Kidney glomerular epithelial cell (primary cell): ENCODE data around the gene PIP5K1B.

Experiments used
- DNase-seq: peaks from one replicate; lab custom pipeline; 2025; lab: John Stamatoyannopoulos, UW

The PIP5K1B gene

DNA sequence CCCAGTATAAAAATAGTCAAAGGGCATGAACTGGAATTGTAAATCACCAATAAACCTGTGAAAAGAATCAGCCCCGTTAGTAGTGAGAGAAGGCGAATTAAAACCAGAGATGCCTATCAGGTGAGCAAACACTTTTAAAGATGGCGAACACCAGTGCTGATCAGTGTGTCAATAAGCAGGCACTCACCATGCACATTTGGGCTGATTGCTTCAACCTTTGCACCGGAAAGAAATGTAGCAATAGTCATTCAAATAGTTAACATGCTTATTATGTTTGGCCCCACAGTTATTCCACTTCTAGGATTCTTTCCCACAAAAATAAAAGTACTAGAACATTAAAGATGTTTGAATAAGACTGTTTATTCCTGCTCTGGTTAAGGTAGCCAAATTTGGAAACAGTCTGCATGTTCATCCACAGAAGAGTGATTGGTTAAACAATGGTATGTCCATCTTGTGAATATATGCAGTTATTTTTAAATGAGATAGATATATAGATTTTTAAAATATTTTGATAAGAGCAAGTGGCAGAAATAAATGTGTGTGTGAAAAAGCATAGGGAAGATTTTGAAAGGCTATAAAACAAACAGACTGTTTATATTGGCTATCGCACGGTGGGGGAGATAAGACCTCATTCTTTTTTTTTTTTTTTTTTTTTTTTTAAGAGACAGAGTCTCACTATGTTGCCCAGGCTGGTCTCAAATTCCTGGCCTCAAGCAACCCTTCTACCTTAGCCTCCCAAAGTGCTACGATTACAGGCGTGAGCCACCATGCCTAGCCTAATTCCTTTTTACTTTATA lies 112.2 kb downstream of the PIP5K1B start:
- DNase-seq = no peak

DNA sequence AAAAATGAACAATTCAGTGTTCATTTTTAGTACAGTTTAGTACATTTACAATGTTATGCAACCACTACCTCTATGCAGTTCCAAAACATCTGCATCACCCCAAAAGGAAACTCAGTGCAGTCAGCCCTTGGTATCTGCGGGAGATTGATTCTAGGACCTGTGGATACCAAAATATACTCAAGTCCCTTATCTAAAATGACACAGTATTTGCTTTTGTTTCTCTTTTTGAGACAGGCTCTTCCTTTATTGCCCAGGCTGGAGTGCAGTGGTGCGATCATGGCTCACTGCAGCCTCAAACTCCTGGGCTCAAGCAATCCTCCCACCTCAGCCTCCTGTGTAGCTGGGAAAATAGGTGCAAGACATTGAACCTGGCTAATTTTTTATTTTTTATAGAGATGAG lies 114.0 kb downstream of the PIP5K1B start:
- DNase-seq = no peak

DNA sequence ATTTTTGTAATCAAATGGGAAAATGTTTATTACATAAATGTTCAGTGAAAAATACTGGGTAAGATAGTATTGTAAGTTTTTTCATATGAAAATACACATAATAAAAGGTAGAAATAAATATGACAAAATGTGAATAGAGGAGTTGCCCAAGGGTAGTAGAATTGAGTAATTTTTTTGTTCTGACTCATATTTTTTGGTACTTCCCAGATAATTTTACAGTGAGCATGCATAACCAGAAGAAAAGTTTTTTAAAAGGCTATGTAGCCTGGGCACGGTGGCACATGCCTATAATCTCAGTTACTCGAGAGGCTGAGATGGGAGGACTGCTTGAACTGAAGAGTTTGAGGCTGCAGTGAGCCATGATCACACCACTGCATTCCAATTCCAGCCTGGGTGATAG lies 116.9 kb downstream of the PIP5K1B start:
- DNase-seq = no peak

DNA sequence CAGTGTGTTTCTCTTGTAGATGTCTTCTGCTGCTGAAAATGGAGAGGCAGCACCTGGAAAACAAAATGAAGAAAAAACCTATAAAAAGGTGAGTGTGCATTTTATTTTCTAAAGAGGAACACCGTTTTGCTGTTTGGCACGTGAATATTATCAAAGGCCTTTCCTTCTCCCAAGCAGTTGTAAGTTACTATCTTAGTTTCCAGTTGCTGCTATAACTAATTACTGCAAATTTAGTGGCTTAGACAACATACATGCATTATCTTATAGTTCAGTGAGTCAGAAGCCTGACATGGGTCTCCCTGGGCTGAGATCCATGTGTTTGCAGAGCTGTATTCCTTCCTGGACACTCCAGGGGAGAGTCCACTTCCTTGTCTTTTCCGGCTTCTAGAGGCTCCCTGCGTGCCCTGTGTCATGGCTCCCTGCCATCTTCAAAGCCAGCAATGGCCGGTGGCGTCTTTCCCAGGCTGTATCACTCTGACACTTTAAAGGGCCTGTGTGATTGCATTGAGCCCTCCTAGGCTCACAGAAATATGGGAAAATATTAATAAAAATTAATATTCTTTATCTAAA lies 117.6 kb downstream of the PIP5K1B start:
- no peak for DNase-seq

DNA sequence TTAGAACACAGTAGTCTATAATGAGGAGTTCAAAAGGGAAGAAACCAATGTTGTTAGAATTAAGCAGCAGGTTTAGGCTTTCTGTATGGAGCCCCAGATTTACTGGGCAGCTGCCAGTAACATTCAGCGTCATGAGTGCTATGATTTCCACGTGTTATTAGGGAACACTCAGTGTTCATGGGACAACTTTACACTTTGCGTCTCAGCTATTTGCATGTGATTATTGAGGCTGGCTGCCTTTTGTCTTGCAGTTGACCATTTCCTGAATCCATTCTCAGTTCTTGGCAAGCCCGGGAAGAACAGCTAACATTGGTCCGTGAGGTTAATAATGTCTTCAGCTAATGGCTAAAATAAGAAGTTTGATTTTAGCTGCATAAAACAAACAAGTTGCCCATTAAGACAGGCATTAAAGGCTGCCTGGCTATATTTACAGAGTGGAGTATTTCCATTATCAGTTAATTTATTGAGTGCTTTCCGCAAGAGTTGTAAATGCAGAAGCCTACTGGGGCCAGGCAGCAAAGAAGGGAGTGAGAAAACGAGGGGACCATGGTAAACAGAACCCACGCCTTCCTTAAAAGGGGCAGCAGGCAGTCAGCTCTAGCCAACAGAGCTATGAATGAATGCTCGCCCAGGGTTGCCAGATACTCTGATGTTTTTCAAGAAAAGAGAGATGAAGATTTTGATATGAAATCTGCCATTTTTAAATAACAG lies 120.9 kb downstream of the PIP5K1B start:
- no peak for DNase-seq

DNA sequence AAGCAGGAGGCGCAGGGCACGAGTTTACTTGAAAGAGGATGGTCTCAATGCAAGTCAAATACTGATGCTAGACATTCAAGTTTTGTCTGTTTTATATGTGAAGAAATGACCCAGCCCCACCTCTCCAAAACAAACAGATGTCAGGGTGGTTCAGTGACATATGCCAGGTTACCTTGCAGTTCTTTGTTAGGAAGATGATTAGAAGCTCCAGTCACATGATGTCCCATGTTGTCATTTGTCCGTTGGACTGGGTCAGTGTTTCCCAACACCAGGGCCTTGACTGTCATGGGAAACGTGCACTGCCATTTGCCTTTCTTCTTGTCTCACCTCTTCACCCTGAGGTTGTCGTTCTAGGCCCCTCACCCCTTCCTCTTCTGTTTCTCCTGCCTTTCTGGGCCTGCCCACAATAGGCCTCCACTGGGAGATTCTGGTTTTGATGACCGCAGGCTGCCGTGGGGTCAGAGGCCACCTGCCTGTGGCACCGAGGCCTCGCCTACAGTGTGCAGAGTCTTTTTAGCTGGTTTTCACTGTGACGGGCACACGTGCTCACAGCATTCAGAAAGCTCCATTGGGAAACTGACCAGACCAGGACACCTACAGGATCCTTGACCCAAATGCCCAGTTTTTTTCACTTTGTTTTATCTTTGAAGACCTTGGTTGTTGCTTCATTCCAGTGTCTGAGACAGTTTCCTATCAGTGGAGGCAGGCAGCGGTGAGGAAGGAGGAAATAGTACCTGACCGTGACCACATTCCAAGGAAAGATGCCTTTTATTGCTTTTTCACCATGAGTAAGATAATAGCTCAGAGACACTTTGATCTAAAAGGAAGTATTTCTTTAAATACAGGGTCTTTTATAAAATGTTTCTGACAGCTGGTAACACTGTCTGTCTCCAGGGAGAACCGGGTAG lies 123.1 kb downstream of the PIP5K1B start:
- DNase-seq = no peak

DNA sequence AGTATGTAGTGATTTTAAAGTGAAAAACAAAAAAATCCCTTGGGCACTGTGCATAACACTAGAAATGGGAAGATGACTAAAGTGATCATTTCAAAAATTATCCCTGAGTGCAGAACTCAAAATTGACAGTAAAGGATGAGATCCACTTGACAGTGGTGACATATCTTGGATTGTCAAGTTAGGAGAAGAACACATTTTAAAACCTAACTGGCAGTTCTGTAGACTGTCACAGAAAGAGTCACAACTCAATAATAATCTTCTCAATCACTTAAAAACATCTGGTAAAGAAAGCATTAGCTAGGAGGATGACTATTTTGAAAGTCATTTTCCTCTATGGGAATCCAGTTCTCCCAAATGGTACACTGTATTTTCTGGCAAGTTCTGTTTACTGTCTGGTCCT lies 127.1 kb downstream of the PIP5K1B start:
- no peak for DNase-seq

DNA sequence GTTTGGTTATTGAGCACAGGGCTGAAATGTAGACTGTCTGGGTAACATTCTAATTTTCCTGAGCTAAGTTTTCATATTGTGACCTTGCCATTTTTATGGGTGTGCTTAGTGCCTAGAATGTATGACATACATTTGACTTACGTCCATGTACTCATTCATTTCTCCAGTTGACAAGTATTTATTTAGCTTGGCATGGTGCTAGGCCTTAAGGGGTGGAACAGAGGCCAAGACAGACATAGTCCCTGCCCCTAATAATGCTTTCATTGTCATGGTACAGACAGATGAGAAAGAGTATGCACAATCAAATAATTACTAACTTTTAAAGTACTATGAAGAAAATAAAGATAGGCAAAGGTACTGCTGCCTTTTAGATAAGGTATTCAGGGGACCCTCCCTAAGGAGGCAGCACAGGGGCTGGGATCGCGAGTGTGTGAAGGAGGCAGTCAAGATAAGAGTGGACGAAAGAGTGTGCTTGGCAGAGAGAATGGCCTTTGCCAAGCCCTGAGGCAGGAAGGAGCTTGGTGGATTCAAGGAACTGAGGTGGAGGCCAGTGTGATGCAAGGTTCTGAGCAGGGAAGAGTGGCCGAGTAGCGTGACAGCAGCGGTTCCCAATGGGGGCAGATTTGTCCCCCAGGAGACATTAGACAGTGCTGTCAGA lies 128.0 kb downstream of the PIP5K1B start:
- no peak for DNase-seq

DNA sequence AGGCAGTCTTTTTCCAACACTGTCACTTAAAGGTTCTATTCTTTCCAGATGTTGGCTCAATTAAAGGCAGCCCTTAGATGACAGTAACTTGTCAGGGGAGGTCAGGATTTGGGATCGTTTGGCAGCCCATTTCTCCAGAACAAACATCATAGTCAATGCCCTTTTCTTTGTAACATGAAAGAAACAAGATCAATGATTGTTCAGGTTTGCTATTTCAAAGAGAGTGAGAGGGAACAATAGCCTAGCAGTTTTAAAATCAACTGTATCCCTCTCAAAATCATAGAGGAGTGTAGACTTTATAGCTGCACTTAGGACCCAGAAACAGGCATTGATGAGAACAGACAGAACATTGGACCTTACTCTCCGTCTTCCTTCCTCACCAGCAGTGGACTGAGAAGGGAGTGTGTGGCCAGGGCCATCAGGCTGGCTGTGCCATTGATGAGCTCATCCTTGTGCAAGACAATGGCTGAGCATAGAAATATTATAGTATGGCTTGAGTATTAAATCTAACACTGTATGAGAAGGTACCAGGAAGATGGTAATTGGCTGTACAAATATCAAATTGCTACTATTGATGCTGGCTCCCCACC lies 130.0 kb downstream of the PIP5K1B start:
- DNase-seq = no peak

DNA sequence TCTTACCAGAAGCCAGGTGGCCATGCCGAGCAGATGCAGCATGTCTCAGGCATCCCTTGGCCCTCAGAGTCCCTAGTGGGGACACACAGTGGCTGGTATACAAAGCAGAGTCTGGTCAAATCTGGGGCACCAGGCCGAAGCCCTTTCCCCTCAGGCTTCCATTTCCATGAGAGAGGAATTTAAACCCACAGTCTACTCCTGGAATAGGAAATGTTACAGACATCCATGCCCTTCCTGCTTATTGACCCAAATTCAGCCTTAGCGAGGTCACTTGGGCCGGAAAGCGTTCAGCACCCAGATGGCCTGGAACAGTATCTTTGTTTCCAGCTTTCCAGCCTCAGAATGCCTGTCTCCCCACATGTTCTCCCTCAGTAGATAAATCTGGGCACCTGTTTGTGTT lies 131.7 kb downstream of the PIP5K1B start:
- DNase-seq = no peak

DNA sequence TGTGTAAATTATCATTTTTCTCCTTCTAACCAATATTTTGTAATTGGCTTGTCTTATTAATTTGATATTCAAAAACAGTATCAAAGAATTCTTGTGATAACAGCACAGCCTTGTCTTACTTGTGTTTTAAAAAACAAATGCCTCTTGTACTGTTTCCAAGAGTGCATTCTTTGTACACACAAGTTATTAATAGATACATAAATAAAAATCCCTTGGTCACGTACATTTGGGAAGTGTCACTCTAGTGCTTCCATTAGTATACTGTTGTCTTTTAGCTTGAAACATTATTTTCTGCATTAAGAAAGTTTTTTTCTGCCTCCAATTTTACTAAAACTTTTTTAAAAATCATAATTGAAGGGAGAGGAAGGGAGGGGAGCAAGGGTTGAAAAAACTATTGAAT lies 133.2 kb downstream of the PIP5K1B start:
- DNase-seq = no peak

DNA sequence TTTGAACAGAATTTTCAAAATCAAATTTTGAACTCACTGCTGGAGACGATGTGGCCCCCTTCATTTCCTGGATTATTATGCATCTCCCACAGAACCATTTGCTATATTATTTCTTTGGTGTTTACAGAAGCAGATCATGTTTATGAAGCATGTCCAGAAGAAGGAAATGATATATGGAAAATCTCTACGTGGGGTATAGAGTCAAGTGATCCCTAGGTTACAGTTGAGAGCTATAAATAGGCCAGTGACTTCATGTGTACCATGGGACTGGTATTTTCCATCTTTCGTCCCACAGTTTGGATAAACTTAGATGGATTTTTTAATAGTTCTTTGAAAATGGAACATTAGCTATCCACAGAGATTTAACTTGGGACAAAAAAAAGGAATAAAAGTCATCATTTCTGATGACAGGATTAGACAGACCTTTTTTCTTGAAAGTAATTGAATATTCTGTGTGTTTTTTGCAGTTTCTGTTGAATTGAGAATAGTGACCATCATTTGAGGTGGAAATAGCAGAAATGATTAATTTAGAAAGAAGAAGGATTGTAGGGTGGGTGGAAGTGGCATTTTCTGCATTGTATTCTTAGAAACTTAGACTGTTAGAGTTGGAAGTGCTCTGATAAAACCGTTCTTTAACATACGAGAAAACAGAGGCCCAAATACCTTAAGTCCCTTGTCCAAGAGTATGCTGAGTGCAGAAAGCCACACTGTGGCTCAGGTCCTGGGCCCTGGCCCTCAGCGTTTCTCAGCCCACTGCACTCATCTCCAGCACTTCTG lies 136.4 kb downstream of the PIP5K1B start:
- DNase-seq = no peak

DNA sequence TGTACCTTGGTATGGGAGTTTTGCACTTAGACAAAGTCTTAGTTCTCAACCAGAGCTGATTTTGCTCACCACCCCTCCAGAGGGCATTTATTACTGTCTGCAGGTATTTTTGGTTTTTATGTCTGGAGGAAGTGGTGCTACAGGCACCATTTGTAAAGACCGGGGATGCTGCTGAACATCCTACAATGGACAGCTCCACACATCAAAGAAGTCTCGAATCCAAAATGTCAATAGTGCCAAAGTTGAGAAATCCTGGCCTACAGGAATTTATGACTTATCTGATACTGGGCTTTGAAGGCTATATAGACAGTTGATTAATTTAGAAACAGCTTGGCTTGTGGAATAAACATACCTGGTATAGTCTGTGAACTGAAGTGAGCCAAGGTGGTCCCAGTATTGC lies 137.5 kb downstream of the PIP5K1B start:
- no peak for DNase-seq

DNA sequence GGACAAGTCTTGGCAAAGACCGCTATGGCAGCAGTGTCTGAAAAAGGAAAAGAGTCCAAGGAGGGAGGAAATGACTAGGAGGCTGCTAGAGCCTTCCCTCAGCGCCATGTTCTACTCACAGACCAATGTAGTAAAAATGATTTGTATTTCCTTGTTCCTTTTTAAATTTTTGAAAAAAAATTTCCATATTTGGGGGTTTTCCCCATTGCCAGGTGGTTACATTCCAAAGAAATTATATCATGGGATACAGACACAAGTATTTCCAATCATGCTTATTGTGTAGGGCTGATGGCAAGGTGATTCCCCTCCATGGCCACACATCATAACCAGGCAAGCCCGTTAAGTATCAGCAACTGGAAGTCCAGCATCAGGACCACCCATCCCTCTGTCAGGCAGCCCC lies 138.2 kb downstream of the PIP5K1B start:
- DNase-seq = no peak

DNA sequence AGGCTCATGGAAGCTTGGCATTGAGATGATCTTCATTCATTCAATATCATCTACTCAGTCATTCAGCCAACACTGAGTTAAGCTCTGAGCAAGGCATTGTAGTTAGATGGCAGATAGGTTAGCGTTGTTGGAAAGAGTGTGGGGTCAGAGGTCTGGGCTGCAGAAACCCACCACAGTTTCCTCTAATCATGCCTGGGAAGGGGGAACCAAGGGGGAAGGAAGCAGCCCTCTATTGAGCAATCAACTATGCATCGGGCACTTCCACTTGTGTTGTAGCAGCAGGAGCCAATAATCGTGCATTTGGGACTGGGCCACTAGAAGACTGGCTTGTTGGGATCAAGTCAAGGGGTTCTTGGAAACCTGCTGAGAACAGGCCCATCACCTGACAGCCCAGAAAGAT lies 139.1 kb downstream of the PIP5K1B start:
- DNase-seq = no peak

DNA sequence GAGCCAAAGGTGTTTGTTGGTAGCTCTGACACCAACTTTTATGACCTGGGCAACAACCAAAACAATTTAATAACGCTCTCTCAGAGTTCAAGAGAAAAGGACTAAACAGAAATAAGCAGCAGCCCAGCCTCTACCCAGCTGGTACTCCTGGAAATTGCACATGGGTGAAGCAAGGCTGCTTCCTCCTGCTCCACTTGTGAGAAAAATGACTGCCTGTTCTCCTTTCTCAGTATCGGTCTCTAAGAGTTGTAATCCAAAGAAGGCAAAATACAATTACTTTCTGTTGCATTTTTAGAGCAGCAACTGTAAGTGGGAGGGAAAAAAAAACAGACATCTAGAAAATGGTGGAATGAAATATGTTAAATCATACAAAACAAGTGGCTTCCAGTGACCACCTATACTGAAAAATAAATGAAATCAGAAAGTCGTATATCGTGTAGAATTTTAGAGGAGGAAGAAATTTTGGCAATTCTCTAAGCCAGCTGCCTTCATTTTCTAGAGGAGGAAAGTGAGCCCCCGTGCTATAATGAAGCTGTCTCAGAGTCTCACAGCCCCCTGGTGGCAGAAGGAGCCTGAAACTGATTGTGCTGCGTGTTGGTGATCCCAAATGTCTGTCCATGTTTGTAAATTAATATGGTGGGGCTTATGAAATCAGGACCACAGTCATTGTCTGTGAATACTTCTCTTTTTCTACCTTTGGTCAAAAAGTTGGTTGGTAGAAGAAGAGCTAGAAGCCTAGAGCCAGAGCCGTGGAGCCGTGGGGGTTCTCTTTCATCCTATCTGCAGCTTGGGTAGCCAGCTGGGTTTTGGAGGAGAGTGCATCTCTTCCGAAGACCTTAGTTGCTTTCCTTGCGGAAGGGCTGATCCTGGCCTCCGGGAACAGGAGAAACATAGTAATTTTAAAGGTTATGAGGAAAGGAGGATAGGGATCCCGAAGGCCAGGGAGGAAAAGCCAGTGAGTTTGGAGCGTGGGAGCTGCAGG lies 139.9 kb downstream of the PIP5K1B start:
- DNase-seq = no peak

DNA sequence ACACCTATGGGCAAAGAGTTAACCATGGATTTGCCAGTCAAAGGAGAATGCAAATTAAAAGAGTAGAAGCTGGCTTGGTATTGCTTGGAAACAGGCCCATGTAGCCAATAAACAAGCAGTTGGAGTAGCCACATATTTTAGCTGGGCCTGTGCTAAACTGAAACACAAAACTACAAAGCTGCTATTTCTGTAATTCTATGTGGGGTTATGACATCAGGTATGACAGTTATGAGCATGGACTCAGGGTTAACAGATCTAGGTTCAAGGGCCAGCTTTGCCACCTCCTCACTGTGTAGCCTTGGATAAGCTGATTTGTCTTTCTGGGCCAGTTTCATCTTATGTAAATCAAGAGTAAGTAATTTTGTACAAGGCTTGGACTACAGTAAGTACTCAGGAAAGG lies 142.7 kb downstream of the PIP5K1B start:
- DNase-seq = no peak

DNA sequence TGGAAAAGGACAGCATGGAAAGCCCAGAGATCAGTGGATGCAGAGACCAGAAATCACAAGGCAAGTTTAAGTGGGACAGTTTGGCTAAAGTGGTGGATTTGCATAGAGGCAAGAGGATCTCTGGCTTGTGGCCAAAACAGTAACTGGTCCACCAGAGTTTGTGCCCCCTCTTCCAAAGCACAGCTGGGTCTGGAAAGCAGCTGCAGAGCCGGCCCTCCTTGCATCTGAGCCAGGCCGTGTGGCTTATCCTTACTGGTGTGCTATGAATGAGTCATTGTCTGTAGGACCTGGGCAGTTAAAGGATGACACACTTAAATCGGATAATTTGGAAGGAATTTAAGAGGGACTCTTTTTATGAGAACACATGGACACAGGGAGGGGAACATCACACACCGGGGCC lies 146.6 kb downstream of the PIP5K1B start:
- DNase-seq = no peak

DNA sequence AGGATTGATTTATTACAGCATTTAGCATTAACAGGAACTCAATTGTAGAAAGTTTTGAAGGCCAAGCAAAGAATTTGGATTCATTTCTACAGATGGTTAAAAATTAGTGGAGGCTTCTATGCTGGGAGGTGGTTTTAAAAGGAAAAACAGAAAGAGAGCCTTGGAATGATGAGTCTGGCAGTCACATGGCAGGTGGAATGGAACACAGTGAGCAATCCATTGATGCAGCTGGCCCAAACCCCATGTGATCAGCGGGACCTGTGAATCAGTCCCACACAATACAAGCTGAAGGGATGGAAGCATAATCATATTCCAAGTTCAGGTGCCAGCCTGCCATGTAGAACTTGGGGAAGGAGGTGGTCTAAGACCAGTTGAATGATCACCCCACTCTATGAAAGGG lies 147.9 kb downstream of the PIP5K1B start:
- DNase-seq = no peak
